KBM-7 (cell line): ENCODE measurements around the gene CA10.

Experiments
- DNase-seq: peaks from one replicate; pipeline ENCODE4 v3.0.0-alpha.2; 2015
- in situ Hi-C: fragments of 300-500 bp; cut with MboI; formaldehyde crosslinking; loops from 2 replicates; pipeline ENCODE4 v1.14.3; 2020; ENCODE audit warnings: low sequenced_read_pairs, low pct_unique_long_range_greater_than_20kb, mixed read lengths

Gene CA10

GRCh38 chr17:51759260-51759659 is 399.3 kb downstream of the CA10 start:
- in situ Hi-C loops = no loop called here
- no peak for DNase-seq

GRCh38 chr17:51751072-51751471 is 407.4 kb downstream of the CA10 start:
- in situ Hi-C loops = no loop called here
- DNase-seq = no peak

- in situ Hi-C loops = no loop called here
- DNase-seq = no peak
Observed at GRCh38 chr17:51748749-51749604, 409.5 kb downstream of the CA10 start.

- DNase-seq = no peak
- in situ Hi-C loops = no loop called here
Observed at GRCh38 chr17:51746421-51746820, 412.1 kb downstream of the CA10 start.

GRCh38 chr17:51745993-51746392 is 412.5 kb downstream of the CA10 start:
- DNase-seq = no peak
- in situ Hi-C loops = no loop called here

- DNase-seq = no peak
- in situ Hi-C loops = no loop called here
Observed at GRCh38 chr17:51743477-51743876, 415.0 kb downstream of the CA10 start.

GRCh38 chr17:51742571-51742970 is 415.9 kb downstream of the CA10 start:
- in situ Hi-C loops = no loop called here
- no peak for DNase-seq

GRCh38 chr17:51741458-51741857 is 417.1 kb downstream of the CA10 start:
- in situ Hi-C loops = no loop called here
- DNase-seq = no peak

GRCh38 chr17:51740531-51740930 is 418.0 kb downstream of the CA10 start:
- in situ Hi-C loops = no loop called here
- DNase-seq = no peak

- DNase-seq = no peak
- in situ Hi-C loops = no loop called here
Observed at GRCh38 chr17:51739245-51739886, 419.1 kb downstream of the CA10 start.

- no peak for DNase-seq
- in situ Hi-C loops = no loop called here
Observed at GRCh38 chr17:51736356-51736755, 422.2 kb downstream of the CA10 start.

- in situ Hi-C loops = no loop called here
- no peak for DNase-seq
Observed at GRCh38 chr17:51734976-51735375, 423.5 kb downstream of the CA10 start.

GRCh38 chr17:51734462-51734861 is 424.1 kb downstream of the CA10 start:
- no peak for DNase-seq
- in situ Hi-C loops = no loop called here

- in situ Hi-C loops = no loop called here
Observed at GRCh38 chr17:51733166-51733565, 425.3 kb downstream of the CA10 start.

GRCh38 chr17:51731941-51732722 is 426.4 kb downstream of the CA10 start:
- no peak for DNase-seq
- in situ Hi-C loops = no loop called here

More at GRCh38 chr17:51733166-51733565, 425.3 kb downstream of the CA10 start:
- DNase-seq = no peak

GRCh38 chr17:51730303-51731050 is 428.0 kb downstream of the CA10 start:
- in situ Hi-C loops = no loop called here

GRCh38 chr17:51725185-51725584 is 433.3 kb downstream of the CA10 start:
- DNase-seq = no peak
- in situ Hi-C loops = no loop called here

More at GRCh38 chr17:51730303-51731050, 428.0 kb downstream of the CA10 start:
- DNase-seq = no peak

- no peak for DNase-seq
- in situ Hi-C loops = no loop called here
Observed at GRCh38 chr17:51724043-51724580, 434.4 kb downstream of the CA10 start.

GRCh38 chr17:51722994-51723393 is 435.5 kb downstream of the CA10 start:
- in situ Hi-C loops = no loop called here
- no peak for DNase-seq
